ENCODE measurements around the gene CAMSAP1. TPM values are rescaled to one million over a fixed set of nuclear protein-coding genes. Genes with fewer than 3 reads are reported as not detected.

The CAMSAP1 gene
- total RNA-seq, 1 donor from 2014 or later: 20.0 TPM

DNA sequence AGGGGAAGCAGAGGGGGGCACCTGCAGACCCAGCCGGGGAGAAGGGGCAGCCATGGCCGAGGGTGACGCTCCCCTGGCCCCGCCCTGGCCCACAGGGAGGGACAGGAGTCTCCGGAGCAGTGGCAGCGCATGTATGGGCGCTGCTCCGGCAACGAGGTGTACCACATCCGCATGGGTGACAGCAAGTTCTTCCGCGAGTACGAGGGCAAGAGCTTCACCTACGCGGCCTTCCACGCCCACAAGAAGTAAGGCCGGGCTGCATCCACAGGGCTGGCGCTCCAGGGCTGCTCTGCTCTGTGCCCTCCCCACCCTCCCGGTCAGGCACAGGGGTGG, 137.2 kb downstream of the CAMSAP1 start:
- H3K4me3 ChIP-seq: no peak overlapping the region
- intact Hi-C loops (cut with micrococcal nuclease): no loop called here
- peaks cover 27% of the 10 kb centered on the region for H3K27me3 ChIP-seq (ENCODE audit: low read depth)
- TF ChIP-seq CTCF (IDR thresholded peaks at IDR 0.05; ENCODE audit: borderline replicate concordance): no peak
- peaks cover 16% of the 10 kb centered on the region for H3K9me3 ChIP-seq (replicated peaks)
- no peak overlapping the region for H3K27ac ChIP-seq (replicated peaks)
- no peak for DNase-seq
- no peaks in the 10 kb centered on the region for H3K4me1 ChIP-seq
- H3K36me3 ChIP-seq: no peaks in the 10 kb centered on the region

DNA sequence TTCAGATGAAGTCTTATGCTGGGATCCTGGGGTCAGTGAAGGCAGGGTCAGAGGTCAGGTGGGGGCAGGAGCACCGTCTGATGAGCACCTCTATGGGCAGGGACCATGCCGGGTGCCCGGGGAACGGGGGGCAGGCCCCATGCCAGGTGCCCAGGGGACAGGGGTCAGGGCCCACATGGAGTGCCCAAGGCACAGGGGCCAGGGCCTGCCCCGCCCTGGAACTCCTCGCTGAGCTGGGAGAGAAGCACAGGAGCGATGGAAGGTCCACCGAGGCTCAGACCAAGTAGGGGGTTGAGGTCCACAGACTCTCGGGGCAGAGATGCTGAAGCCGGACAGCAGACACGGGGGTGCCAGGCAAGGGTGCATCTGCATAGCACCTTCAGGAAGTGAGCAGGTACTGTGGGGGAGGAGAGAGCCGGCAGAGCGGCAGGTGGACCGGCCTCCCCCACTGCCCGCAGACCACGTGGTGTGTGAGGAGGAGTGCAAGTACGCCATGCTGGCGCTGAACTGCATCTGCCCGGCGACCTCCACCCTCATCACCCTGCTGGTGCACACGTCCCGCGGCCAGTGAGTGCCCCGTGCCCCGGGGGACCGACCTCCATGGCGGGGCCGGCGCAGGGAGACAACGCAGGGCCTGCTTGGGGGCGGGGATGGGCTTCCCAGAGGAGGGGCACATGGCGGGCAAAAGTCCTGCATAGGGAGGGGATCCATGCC, 137.7 kb downstream of the CAMSAP1 start:
- H3K27ac ChIP-seq (replicated peaks): no peak overlapping the region
- no peaks in the 10 kb centered on the region for H3K36me3 ChIP-seq
- H3K4me3 ChIP-seq: no peak overlapping the region
- no peaks in the 10 kb centered on the region for H3K4me1 ChIP-seq
- no peak for TF ChIP-seq CTCF (IDR thresholded peaks at IDR 0.05; ENCODE audit: borderline replicate concordance)
- intact Hi-C loops (cut with micrococcal nuclease): no loop called here
- peaks cover 27% of the 10 kb centered on the region for H3K27me3 ChIP-seq (ENCODE audit: low read depth)
- no peak for DNase-seq
- H3K9me3 ChIP-seq (replicated peaks): peaks cover 20% of the 10 kb centered on the region

DNA sequence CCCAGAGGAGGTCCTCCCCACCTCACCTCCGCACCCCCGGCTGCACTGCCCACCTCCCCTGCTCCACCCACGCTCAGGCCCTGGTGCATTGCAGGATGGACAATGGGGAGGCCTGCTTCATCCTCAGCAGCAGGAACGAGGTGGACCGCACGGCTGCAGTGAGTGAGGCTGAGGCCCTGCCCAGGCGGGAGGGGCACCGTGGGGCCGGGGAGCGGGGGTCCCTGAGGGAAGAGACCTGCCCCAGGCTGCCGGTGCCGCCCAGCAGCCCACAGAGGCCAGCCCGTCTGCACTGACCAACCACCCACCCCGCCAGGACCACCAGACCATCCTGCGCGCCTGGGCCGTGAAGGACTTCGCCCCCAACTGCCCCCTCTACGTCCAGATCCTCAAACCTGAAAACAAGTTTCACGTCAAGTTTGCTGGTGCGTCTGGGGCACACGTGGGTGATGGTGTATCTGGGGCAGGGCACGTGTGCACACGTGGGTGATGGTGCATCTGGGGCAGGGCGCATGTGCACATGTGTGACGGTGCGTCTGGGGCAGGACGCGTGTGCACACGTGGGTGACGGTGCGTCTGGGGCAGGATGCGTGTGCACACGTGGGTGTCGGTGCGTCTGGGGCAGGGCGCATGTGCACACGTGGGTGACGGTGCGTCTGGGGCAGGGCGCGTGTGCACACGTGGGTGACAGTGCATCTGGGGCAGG, 138.7 kb downstream of the CAMSAP1 start:
- peaks cover 27% of the 10 kb centered on the region for H3K27me3 ChIP-seq (ENCODE audit: low read depth)

GRCh38 chr9:135766707-135767106, 140.6 kb downstream of the CAMSAP1 start:
- Histone ChIP-seq H3K4me1 (no peaks in the 10 kb centered on the region), H3K27ac (replicated peaks) (no peak overlapping the region), H3K36me3 (no peaks in the 10 kb centered on the region), H3K27me3 (ENCODE audit: low read depth) (peaks cover 14% of the 10 kb centered on the region), H3K9me3 (replicated peaks) (peaks cover 20% of the 10 kb centered on the region), H3K4me3 (no peak overlapping the region)
- no peak for TF ChIP-seq CTCF (IDR thresholded peaks at IDR 0.05; ENCODE audit: borderline replicate concordance)
- intact Hi-C loops (cut with micrococcal nuclease): no loop called here
- DNase-seq: no peak

More for the DNA sequence above, 138.7 kb downstream of the CAMSAP1 start:
- TF ChIP-seq CTCF (IDR thresholded peaks at IDR 0.05; ENCODE audit: borderline replicate concordance): no peak
- H3K4me1 ChIP-seq: no peaks in the 10 kb centered on the region
- H3K4me3 ChIP-seq: no peak overlapping the region
- H3K36me3 ChIP-seq: no peaks in the 10 kb centered on the region
- intact Hi-C loops (cut with micrococcal nuclease): no loop called here
- peaks cover 20% of the 10 kb centered on the region for H3K9me3 ChIP-seq (replicated peaks)
- no peak overlapping the region for H3K27ac ChIP-seq (replicated peaks)
- DNase-seq: no peak

- no peak overlapping the region for H3K27ac ChIP-seq (replicated peaks)
- intact Hi-C loops (cut with micrococcal nuclease): no loop called here
- peaks cover 16% of the 10 kb centered on the region for H3K27me3 ChIP-seq (ENCODE audit: low read depth)
- DNase-seq: no peak
- peaks cover 20% of the 10 kb centered on the region for H3K9me3 ChIP-seq (replicated peaks)
- no peaks in the 10 kb centered on the region for H3K4me1 ChIP-seq
- TF ChIP-seq CTCF (IDR thresholded peaks at IDR 0.05; ENCODE audit: borderline replicate concordance): no peak
- H3K4me3 ChIP-seq: no peak overlapping the region
- no peaks in the 10 kb centered on the region for H3K36me3 ChIP-seq
These were observed 141.1 kb downstream of the CAMSAP1 start for GRCh38 chr9:135766251-135766650.
